Endothelial cell of hepatic sinusoid (primary cell): ENCODE measurements around the gene MTMR12.
"Not testable (repeated sequence)": the region's sequence is repeated elsewhere in the genome, so short reads cannot be mapped to it uniquely, and the experiment has no call there.

Experiments
- in situ Hi-C: cut with HindIII; loops from 2 replicates; pipeline ENCODE4 v1.10.0; 2017; ENCODE audit warnings: low sequenced_read_pairs

Gene MTMR12

GRCh38 chr5:32302835-32303754, 9.6 kb downstream of the MTMR12 start:
- in situ Hi-C loops = no loop called here

- in situ Hi-C loops = no loop called here
These were observed 10.8 kb downstream of the MTMR12 start for GRCh38 chr5:32301891-32302290.

- in situ Hi-C loops = loop anchor here (5.0 kb wide), 1 partner anchor 52 kb away; no protein-coding TSS in a partner anchor
These were observed 13.6 kb downstream of the MTMR12 start for GRCh38 chr5:32299059-32299677.

GRCh38 chr5:32298059-32298415, 14.7 kb downstream of the MTMR12 start:
- in situ Hi-C loops = loop anchor here (5.0 kb wide), 1 partner anchor 51 kb away; no protein-coding TSS in a partner anchor

GRCh38 chr5:32297181-32298058, 15.3 kb downstream of the MTMR12 start:
- in situ Hi-C loops = loop anchor here (5.0 kb wide), 1 partner anchor 50 kb away; no protein-coding TSS in a partner anchor

- in situ Hi-C loops = loop anchor here (5.0 kb wide), 1 partner anchor 49 kb away; no protein-coding TSS in a partner anchor
These were observed 16.6 kb downstream of the MTMR12 start for GRCh38 chr5:32295966-32296772.

GRCh38 chr5:32291591-32291990, 21.1 kb downstream of the MTMR12 start:
- in situ Hi-C loops = no loop called here

GRCh38 chr5:32290922-32291321, 21.8 kb downstream of the MTMR12 start:
- in situ Hi-C loops = no loop called here

- in situ Hi-C loops = not testable (repeated sequence)
These were observed 22.2 kb downstream of the MTMR12 start for GRCh38 chr5:32290501-32290900.

GRCh38 chr5:32289986-32290385, 22.8 kb downstream of the MTMR12 start:
- in situ Hi-C loops = not testable (repeated sequence)

- in situ Hi-C loops = not testable (repeated sequence)
These were observed 24.6 kb downstream of the MTMR12 start for GRCh38 chr5:32288135-32288534.

GRCh38 chr5:32287525-32287924, 25.2 kb downstream of the MTMR12 start:
- in situ Hi-C loops = not testable (repeated sequence)

- in situ Hi-C loops = no loop called here
These were observed 27.1 kb downstream of the MTMR12 start for GRCh38 chr5:32285510-32286138.

GRCh38 chr5:32283539-32284377, 29.0 kb downstream of the MTMR12 start:
- in situ Hi-C loops = no loop called here

- in situ Hi-C loops = no loop called here
These were observed 29.7 kb downstream of the MTMR12 start for GRCh38 chr5:32283061-32283460.

GRCh38 chr5:32282633-32283032, 30.1 kb downstream of the MTMR12 start:
- in situ Hi-C loops = no loop called here

GRCh38 chr5:32281378-32282133, 31.2 kb downstream of the MTMR12 start:
- in situ Hi-C loops = not testable (repeated sequence)

- in situ Hi-C loops = no loop called here
These were observed 32.1 kb downstream of the MTMR12 start for GRCh38 chr5:32280656-32281081.
